HL-60 (cell line): ENCODE results near the gene ACTG1.

Experiments
- GABPA ChIP-seq: IDR thresholded peaks from 2 replicates; pipeline ENCODE4 v1.6.1; 2012; ENCODE audit warnings: low read depth
- POLR2AphosphoS5 ChIP-seq: IDR thresholded peaks from 2 replicates; pipeline ENCODE4 v1.6.1; 2012; ENCODE audit warnings: low read depth
- REST ChIP-seq: IDR thresholded peaks from 2 replicates; pipeline ENCODE4 v1.6.1; 2012; ENCODE audit warnings: low read depth; ENCODE audit not compliant: insufficient replicate concordance
- SPI1 ChIP-seq: IDR thresholded peaks from 2 replicates; pipeline ENCODE4 v1.6.1; 2012; ENCODE audit warnings: low read depth, mild to moderate bottlenecking, borderline replicate concordance
- TF ChIP-seq, protein P1 (sequence below): IDR thresholded peaks from one replicate; pipeline ENCODE4 v1.5.1; 2011; ENCODE audit warnings: low read length, control low read depth, inconsistent platforms; ENCODE audit not compliant: insufficient read depth

GRCh38 chr17:81549031-81549557 lies 36.5 kb upstream of the ACTG1 start:
- TF ChIP-seq, protein P1, sequence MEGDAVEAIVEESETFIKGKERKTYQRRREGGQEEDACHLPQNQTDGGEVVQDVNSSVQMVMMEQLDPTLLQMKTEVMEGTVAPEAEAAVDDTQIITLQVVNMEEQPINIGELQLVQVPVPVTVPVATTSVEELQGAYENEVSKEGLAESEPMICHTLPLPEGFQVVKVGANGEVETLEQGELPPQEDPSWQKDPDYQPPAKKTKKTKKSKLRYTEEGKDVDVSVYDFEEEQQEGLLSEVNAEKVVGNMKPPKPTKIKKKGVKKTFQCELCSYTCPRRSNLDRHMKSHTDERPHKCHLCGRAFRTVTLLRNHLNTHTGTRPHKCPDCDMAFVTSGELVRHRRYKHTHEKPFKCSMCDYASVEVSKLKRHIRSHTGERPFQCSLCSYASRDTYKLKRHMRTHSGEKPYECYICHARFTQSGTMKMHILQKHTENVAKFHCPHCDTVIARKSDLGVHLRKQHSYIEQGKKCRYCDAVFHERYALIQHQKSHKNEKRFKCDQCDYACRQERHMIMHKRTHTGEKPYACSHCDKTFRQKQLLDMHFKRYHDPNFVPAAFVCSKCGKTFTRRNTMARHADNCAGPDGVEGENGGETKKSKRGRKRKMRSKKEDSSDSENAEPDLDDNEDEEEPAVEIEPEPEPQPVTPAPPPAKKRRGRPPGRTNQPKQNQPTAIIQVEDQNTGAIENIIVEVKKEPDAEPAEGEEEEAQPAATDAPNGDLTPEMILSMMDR, result no peak
- TF ChIP-seq REST (no peak), POLR2AphosphoS5 (no peak), GABPA (no peak), SPI1 (no peak)
